Fibroblast of villous mesenchyme (primary cell): ENCODE results near the gene YAE1. TPM values are rescaled to one million over a fixed set of nuclear protein-coding genes. Genes with fewer than 3 reads are reported as not detected.

Experiments used
- DNase-seq: peaks from one replicate; pipeline ENCODE4 v3.0.0-alpha.2; 2010; ENCODE audit warnings: low read depth
- H3K4me3 ChIP-seq: 2 replicates; pipeline ENCODE4 v1.5.1; 2011; ENCODE audit warnings: low read depth, mild to moderate bottlenecking, low read length
- CTCF ChIP-seq: IDR thresholded peaks from 2 replicates; pipeline ENCODE4 v1.5.1; 2012; ENCODE audit warnings: low read depth, mild to moderate bottlenecking, low read length; ENCODE audit not compliant: insufficient read depth
- total RNA-seq: library from RNA; depleted of rRNA; stranded (reverse); fragments of >200 nt; gene quantifications from 2 replicates; pipeline ENCODE4 v1.2.3, GENCODE V29; 2012

The YAE1 gene
- total RNA-seq, 1 donor = 56.6 TPM

- no peak overlapping the region for H3K4me3 ChIP-seq
- TF ChIP-seq CTCF = no peak
- DNase-seq = no peak
Measured at GRCh38 chr7:39583539-39583938, 17.3 kb downstream of the YAE1 start.

DNA sequence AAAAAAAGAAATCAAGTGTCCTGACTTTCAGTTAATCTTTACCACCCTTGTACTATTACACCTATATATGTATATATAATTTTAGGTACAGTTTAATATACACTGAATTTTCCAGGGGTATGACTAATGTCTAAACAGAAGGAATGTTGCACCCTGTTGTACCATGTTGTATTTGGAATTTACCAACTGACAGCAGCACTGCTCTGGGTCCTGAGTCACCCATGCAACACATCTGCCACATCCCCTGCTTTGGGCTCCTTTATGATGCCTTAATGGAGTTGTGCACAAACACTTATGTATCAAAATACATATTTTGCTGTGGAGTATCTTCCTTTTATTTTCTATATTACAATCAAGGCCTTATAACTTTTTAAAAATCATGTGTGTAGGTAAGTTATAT is 21.2 kb downstream of the YAE1 start:
- no peak for TF ChIP-seq CTCF
- DNase-seq = no peak

GRCh38 chr7:39588416-39588815 is 22.2 kb downstream of the YAE1 start:
- DNase-seq = no peak
- TF ChIP-seq CTCF = no peak
- H3K4me3 ChIP-seq = no peak overlapping the region

More for the DNA sequence above, 21.2 kb downstream of the YAE1 start:
- H3K4me3 ChIP-seq = no peak overlapping the region

DNA sequence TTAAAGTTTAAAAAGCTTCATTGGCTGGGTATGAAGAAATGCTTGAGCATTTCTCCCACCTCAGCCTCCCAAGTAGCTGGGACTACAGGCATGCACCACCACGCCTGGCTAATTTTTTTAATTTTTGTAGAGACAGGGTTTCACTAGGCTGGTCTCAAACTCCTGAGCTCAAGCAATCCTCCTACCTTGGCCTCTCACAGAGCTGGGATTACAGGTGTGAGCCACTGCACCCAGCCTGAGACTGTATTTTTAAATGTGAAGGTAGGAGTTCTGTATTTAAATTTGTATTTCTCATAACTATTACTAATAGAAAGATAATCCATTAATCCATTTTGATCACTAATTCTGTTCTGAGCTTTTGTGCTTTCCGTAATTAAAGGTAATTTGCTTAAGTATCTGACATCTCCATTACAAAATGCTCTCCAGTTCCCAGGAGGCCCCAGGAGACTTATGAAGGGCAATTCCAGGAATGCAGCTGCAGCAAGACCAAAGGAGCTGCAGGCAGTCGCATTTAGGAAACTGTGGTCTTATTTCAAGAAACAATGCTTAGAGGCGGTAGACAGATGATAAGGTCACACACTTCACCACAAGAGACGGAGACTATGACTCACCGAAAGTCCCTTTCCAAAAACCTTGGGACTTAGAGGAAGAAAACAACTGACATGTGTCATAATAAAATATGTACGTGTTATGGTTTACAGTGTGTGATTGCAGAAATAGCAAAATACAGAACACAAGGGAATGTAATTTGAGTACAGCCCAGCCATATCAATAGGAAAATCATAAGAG is 23.3 kb downstream of the YAE1 start:
- no peak overlapping the region for H3K4me3 ChIP-seq
- no peak for TF ChIP-seq CTCF
- peak; percentile 82 for DNase-seq

GRCh38 chr7:39592586-39592985 is 26.4 kb downstream of the YAE1 start:
- H3K4me3 ChIP-seq = no peak overlapping the region
- peak; percentile 72 for DNase-seq

GRCh38 chr7:39594988-39595620 is 28.9 kb downstream of the YAE1 start:
- no peak overlapping the region for H3K4me3 ChIP-seq
- TF ChIP-seq CTCF = no peak
- peak; percentile 52 for DNase-seq

More at GRCh38 chr7:39592586-39592985, 26.4 kb downstream of the YAE1 start:
- no peak for TF ChIP-seq CTCF
